ENCODE results near the gene SAFB2. TPM values are rescaled to one million over a fixed set of nuclear protein-coding genes. Genes with fewer than 3 reads are reported as not detected.

Gene SAFB2
- total and polyA plus RNA-seq, 9 of the 15 experiments (the other 6 are each of a cell fraction or from before 2014, with no cell fraction given), result 4.5 to 103 (median 47.3) TPM

DNA sequence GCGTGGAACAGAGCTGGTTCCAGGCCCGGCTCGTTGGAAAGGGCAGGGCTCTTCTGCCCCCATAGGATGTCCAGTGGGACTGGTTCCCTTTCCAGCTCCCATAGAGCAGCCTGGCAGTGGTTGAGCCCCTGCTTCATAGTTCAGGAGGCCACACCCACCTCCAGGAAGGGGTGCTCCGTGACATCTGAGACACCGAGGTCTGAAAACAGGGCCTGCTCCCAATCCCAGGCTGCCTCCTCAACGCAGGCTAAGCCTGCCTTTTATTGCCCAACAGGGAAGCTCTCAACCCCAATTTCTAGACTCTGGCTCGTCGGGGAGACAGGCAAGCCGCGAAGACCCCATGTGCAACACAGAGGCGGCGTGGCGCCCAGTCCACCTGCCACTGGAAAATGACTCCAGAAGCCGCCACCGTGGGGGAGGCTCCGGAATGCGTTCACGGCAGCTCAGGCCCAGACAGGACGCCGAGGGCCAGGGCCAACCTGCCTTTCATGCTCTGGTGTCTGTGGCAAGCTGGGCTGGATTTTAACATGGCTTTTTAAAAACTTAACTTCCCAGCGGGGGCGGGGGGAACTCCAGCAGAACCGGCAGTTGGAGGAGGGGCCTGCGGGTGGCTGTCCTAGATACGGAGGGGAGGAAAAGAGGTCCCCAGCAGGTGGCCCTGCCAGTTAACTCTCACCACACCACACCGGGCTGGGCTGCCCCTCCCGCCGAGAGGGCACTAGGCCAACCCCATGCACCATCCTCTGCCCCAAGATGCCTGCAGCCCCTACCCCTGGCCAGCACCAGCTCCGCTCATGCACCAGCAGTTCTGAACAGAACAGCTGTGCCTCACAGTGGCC lies 36.9 kb downstream of the SAFB2 start (continued):
- TF ChIP-seq, protein P1, sequence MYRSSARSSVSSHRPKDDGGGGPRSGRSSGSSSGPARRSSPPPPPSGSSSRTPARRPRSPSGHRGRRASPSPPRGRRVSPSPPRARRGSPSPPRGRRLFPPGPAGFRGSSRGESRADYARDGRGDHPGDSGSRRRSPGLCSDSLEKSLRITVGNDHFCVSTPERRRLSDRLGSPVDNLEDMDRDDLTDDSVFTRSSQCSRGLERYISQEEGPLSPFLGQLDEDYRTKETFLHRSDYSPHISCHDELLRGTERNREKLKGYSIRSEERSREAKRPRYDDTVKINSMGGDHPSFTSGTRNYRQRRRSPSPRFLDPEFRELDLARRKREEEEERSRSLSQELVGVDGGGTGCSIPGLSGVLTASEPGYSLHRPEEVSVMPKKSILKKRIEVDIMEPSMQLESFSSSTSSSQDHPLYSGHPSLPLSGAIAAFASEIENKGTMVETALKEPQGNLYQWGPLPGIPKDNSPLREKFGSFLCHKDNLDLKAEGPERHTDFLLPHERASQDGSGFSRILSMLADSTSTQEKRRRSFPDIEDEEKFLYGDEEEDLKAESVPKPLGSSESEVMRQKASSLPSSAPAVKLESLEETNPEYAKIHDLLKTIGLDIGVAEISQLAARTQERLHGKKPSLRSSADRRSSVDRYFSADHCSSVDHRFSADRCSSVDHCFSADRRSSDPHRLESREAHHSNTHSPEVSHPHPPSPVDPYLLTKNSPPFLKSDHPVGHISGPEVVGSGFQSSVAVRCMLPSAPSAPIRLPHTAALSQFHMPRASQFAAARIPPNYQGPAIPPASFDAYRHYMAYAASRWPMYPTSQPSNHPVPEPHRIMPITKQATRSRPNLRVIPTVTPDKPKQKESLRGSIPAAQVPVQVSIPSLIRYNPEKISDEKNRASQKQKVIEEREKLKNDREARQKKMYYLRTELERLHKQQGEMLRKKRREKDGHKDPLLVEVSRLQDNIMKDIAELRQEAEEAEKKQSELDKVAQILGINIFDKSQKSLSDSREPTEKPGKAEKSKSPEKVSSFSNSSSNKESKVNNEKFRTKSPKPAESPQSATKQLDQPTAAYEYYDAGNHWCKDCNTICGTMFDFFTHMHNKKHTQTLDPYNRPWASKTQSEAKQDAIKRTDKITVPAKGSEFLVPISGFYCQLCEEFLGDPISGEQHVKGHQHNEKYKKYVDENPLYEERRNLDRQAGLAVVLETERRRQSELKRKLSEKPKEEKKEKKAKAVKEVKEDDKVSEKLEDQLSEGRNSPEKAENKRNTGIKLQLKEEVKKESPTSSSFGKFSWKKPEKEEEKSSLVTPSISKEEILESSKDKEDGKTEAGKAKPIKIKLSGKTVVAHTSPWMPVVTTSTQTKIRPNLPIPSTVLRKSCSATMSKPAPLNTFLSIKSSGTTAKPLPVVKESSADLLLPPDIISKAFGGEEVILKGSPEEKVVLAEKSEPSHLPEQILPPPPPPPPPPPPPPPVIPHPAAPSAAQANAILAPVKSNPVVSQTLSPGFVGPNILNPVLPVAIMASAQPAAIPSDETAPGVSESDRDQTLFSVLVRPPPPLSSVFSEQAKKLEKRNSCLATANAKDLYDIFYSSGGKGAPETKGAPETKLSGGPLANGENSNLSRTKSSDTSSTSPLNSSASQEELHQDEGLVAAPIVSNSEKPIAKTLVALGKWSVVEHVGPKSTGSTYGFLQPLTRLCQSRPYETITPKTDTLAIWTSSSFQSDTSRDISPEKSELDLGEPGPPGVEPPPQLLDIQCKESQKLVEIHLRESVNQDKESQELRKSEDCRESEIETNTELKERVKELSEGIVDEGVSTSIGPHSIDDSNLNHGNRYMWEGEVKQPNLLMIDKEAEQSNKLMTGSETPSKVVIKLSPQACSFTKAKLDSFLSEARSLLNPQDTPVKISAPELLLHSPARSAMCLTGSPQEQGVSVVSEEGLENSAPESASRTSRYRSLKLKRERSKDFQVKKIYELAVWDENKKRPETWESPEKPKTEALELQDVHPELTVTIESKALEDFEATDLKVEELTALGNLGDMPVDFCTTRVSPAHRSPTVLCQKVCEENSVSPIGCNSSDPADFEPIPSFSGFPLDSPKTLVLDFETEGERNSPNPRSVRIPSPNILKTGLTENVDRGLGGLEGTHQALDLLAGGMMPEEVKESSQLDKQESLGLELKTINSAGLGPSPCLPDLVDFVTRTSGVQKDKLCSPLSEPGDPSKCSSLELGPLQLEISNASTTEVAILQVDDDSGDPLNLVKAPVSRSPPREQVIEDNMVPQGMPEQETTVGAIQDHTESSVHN (IDR thresholded peaks at IDR 0.05; ENCODE audit: borderline replicate concordance in 1 of 2, low read depth in 1 of 2), result no peak
- TF ChIP-seq, protein P2, sequence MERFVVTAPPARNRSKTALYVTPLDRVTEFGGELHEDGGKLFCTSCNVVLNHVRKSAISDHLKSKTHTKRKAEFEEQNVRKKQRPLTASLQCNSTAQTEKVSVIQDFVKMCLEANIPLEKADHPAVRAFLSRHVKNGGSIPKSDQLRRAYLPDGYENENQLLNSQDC (CRISPR knock-in tag; IDR thresholded peaks at IDR 0.05), result no peak
- TF ChIP-seq, protein P3, sequence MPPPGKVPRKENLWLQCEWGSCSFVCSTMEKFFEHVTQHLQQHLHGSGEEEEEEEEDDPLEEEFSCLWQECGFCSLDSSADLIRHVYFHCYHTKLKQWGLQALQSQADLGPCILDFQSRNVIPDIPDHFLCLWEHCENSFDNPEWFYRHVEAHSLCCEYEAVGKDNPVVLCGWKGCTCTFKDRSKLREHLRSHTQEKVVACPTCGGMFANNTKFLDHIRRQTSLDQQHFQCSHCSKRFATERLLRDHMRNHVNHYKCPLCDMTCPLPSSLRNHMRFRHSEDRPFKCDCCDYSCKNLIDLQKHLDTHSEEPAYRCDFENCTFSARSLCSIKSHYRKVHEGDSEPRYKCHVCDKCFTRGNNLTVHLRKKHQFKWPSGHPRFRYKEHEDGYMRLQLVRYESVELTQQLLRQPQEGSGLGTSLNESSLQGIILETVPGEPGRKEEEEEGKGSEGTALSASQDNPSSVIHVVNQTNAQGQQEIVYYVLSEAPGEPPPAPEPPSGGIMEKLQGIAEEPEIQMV (tag; conservative IDR thresholded peaks at IDR 0.05; ENCODE audit: low read depth), result no peak
- no peak for TF ChIP-seq BMI1 (IDR thresholded peaks at IDR 0.05; ENCODE audit: low read length)
- peak; percentile 62 for TF ChIP-seq EGR1 (conservative IDR thresholded peaks at IDR 0.05)
- peak; percentile 73; the same call in 1 of the 2 replicates for TF ChIP-seq MYNN (IDR thresholded peaks at IDR 0.05)
- no peak for TF ChIP-seq MYNN (CRISPR knock-in tag; IDR thresholded peaks at IDR 0.05)
- no peak for TF ChIP-seq NFYB (IDR thresholded peaks at IDR 0.05; ENCODE audit: extremely low read depth, insufficient read length)
- no peak for TF ChIP-seq KDM5B (IDR thresholded peaks at IDR 0.05; ENCODE audit: insufficient replicate concordance, low read depth, low read length)
- TF ChIP-seq CBFA2T3 (IDR thresholded peaks at IDR 0.05), result peak; percentile 82
- TF ChIP-seq, protein P4, sequence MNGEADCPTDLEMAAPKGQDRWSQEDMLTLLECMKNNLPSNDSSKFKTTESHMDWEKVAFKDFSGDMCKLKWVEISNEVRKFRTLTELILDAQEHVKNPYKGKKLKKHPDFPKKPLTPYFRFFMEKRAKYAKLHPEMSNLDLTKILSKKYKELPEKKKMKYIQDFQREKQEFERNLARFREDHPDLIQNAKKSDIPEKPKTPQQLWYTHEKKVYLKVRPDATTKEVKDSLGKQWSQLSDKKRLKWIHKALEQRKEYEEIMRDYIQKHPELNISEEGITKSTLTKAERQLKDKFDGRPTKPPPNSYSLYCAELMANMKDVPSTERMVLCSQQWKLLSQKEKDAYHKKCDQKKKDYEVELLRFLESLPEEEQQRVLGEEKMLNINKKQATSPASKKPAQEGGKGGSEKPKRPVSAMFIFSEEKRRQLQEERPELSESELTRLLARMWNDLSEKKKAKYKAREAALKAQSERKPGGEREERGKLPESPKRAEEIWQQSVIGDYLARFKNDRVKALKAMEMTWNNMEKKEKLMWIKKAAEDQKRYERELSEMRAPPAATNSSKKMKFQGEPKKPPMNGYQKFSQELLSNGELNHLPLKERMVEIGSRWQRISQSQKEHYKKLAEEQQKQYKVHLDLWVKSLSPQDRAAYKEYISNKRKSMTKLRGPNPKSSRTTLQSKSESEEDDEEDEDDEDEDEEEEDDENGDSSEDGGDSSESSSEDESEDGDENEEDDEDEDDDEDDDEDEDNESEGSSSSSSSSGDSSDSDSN (IDR thresholded peaks at IDR 0.05; ENCODE audit: borderline replicate concordance in 1 of 2, low read depth in 2 of 2, low read length in 2 of 2), result no peak
- TF ChIP-seq, protein P5, sequence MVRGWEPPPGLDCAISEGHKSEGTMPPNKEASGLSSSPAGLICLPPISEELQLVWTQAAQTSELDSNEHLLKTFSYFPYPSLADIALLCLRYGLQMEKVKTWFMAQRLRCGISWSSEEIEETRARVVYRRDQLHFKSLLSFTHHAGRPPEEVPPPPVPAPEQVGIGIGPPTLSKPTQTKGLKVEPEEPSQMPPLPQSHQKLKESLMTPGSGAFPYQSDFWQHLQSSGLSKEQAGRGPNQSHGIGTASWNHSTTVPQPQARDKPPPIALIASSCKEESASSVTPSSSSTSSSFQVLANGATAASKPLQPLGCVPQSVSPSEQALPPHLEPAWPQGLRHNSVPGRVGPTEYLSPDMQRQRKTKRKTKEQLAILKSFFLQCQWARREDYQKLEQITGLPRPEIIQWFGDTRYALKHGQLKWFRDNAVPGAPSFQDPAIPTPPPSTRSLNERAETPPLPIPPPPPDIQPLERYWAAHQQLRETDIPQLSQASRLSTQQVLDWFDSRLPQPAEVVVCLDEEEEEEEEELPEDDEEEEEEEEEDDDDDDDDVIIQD (CRISPR knock-in tag; IDR thresholded peaks at IDR 0.05), result no peak

All from K562 (cell line).